Measurements from ENCODE around the gene FUNDC2.

Gene FUNDC2

DNA sequence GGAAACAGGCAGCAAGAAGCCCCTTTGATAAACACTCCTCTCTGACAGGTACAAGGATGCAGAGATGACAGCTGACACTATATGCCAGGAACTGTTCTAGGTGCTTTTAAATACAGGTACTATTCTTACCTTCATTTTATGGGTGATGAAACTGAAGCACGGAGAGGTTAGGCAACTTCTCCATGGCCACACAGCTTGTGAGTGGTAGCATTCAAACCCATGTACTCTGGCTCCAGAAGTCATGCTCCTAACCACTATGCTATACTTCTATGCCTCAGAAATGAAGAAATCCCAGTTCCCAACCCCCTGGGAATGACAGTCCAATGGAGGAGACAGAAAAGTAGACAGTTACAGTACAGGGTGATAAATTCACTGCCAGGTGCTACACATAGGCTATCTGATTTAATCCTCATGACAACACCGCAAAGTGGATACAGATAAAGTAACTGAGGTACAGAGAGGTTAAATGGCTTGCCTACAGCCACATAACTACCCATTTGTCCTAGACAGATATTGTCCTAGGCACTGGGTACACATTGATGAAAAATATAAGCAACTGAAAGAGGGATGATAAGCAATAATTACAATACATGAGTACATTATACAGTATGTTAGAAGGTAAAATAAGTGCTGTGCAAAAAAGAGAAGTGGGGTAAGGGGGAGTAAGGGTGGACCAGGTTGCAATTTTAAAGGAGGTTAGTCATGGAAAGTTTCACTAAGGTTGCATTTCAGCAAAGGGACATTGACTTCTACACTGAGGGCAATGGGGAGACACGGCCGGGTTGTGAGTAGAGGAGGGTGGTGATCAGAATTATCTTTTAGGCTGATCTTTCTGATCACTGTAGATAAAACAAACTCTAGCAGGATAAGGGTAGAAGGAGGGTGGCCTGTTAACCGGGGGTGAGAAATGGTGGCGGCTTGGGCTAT is 2.5 kb upstream of the FUNDC2 start:
- DNase-seq (ENCODE audit: low read depth), result no peak

DNA sequence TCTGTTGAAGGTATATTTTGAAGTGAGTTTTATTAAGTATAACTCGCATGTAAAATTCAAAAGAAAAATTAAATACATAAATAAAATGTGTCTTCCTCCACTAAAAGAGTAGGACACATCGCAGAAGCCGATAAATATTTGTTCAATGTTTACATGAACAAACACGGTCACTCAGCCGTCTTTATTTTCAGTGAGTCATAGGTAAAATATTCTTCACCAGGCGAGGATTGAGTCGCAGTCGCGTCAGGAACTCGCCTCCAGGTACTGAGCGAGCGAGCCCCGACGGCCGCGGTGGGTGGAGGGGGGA is 271 bp upstream of the FUNDC2 start:
- no peak for DNase-seq (ENCODE audit: low read depth)

DNA sequence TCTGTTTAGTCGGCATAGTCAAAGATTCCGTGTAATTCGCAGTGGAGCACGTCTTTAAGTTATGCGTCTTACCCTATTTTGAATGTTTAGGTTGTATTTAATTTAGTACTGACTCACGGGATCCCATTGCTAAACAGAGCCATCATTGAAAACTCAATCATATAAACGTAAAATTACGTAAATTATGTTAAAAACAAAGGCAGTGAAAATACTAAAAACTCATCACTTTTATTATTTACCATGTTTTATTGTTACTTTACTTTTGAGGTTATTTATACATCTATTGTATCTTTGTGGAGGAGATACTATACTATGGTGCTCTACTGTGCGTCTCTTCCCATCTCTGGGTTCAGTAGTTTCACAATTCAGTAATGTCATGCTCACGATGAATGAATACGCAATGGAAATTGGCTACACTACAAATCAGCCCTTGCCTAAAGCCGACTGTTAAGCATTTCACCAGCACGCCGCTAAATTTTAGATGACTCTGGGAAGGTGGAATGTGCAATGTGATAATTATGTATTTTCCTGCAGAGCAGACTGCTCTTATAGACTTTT is 944 bp downstream of the FUNDC2 start:
- DNase-seq (ENCODE audit: low read depth), result peak; percentile 85

DNA sequence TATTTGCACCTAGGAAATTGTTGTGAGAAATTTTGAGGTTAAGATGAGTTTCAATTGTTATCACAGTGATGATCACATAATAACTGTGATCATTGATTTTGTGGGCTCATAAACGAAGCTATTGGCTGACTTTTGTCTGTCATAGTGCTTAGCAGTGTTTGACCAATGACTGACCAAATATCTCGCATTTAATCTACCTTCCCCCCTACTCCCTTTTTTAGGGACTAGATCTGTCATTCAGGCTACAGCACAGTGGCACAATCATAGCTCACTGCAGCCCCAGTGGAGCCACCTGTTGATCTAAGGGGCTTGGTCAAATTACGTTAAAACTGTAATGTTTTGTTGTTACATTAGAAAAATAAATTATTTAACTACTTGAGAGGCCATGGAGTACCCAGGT is 1.5 kb downstream of the FUNDC2 start:
- no peak for DNase-seq (ENCODE audit: low read depth)

DNA sequence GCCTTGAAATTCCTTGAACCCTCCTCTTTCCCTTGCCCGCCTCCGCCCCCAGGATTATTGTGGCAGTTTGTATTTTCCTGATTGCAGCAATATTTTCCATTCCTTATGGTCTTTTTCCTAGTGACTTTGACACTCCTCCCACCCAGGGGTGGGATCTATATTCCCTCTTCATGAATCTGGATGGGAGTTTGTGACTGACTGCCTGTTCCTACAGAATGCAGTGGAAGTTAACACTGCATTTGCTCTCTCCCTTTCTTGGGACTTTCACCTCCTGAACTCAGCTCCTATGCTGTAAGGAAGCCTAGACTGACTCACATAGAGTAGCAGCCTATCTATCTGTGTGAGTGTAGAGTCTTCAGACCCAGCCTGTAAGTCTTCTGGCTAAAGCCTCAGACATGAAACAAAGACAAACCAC is 2.2 kb downstream of the FUNDC2 start:
- DNase-seq (ENCODE audit: low read depth), result peak; percentile 72

DNA sequence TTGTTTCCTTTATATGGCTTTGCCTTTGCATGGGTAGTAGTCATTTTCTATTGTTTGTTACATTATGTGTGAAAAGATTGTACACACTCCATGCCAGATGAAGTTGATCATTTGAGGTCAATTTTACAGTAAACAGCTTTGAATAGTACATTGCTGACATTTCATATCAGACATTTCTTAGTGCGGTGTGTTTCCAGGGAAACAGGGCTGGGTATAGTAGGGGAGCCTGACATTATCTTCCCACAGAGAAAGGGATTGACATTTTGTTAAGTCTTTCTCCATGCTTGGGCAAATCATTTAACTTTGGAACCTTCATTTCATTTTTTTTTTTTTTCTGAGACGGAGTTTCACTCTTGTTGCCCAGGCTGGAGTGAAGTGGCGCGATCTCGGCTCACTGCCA is 5.0 kb downstream of the FUNDC2 start:
- peak; percentile 5 for DNase-seq (ENCODE audit: low read depth)

DNA sequence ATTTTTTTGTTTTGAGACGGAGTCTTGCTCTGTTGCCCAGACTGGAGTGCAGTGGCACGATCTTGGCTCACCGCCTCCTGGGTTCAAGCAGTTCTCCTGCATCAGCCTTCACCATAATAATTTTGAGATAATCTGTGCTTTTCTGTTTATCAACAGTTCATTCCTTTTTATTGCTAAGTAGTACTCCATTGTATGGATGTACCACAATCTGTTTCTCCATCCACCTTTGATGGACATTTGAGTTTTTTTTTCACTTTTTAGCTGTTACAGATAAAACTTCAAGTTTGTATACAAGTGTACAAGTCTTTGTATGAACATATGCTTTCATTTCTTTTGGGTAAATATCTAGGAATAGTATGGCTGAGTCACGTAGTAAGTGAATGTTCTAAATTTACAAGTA is 9.0 kb downstream of the FUNDC2 start:
- no peak for DNase-seq (ENCODE audit: low read depth)

DNA sequence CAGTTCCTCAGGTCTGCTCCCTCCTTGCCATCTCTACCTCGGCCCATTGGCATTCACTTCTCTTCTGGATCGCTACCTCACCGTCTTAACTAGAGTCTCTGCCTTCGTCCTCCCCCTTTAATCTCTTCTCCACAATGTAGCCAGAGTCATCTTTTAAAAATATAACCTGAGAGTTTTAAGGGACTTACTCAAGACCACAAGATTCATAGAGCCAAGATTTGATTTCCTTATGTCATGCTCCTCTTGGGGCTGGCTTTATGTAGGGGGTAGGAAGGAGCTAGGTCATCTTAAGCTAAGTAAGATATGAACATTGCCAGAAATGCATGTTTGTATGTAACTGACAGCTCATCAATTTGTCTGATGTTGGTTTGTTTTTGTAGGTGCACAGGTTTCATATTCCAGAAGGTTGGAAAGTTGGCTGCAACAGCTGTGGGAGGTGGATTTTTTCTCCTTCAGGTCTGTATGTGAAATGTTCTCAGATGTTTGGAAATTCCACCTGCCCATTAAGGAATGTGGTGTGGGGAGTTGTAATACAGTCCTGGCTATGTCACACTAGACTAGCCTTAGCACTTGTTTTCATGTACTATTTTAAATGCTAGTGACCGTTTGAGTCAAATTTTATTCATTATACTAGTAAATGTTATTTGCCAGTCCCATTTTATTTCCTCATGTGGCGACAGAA is 19.6 kb downstream of the FUNDC2 start:
- no peak for DNase-seq (ENCODE audit: low read depth)

DNA sequence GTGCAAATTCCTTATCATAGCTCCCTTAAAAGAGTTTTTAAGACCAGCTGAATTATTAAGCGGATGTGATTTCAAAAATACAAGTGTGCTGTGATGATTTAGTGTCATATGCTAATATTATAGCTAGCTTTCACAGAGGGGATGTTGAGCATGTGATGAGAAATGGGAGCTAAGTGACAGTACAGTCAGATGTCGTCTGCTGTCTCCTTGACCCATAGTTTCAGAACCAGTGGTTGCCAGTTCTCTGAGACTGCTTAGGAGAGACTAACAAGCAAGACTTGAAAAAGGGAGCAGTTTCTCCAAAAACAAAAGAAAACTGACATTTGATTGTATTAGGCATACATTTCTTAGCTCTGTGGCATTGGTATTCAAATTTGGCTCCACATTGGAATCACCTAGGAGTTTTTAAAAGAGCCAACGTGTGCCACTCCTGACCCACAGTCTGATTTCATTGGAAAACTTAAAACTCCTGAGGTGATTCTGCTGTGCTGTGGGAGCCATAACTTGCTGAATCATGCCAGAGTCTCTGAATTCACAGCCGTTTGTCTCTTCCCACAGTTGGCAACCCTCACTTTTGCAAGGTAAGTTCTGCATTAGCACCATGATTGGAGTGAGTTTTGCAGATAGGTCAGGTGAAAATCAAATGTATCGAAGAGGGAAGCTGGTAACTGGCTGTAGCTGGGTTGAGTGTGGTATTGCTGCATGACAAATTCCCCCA is 20.3 kb downstream of the FUNDC2 start:
- no peak for DNase-seq (ENCODE audit: low read depth)

DNA sequence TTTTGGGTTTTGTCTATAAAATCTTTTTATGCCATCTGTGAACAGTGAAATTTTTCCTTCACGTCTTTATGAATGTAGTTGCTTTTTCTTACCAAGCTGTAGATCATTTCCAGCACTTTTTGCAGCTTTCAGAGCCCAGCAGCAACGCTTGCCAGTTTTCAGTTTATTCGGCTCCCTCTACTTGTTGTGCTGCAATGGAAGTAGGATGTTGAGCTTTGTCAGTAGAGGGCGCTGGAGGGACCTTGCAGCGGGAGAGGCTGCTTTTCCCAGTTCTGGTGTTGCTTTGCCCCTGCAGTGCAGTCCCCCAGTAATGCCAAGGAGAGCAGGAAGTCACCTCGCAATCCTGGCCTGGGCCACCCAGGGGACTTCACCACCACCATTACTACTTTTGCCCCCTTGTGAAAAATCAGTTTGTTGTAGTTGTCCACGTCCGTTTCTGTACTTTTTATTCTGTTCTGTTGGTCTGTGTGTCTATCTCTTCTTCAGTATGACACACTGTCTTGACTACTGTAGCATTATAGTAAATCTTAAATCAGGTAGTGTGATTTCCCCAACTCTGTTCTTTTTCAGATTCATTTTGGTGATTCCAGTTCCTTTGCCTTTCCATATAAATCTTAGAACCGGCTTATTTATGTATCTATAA is 22.5 kb downstream of the FUNDC2 start:
- DNase-seq (ENCODE audit: low read depth), result peak; percentile 67

DNA sequence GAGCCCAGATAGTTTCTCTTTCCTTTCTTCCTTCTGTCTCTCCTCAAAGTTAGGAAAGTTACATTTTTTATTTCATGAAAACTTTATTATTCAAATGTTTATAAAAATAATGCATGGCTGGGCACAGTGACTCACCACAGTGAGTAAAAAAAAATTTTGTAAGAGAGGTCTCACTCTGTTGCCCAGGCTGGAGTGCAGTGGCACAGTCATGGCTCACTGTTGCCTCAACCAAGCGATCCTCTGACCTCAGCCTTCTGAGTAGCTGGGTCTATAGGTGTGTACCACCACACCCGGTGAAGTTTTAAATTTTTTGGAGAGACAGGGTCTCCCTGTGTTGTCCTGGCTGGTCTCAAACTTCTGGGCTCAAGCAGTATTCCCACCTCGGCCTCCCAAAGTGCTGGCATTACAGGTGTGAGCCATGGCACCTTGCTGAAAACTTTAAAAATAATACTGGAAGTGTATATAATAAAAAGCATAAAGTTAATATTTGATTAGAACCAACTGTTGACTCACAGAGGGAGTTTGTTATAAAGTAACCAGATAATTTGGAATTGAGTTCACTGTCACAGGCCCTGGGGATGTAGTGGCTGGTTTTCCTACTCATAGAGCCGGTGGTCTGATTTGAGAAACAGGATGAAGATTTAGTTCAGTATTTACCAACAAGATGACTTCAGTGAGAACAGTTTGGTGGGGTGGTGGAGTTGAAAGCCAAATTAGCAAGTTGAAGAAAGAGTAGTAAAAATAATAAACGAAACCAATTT is 26.3 kb downstream of the FUNDC2 start:
- DNase-seq (ENCODE audit: low read depth), result no peak

DNA sequence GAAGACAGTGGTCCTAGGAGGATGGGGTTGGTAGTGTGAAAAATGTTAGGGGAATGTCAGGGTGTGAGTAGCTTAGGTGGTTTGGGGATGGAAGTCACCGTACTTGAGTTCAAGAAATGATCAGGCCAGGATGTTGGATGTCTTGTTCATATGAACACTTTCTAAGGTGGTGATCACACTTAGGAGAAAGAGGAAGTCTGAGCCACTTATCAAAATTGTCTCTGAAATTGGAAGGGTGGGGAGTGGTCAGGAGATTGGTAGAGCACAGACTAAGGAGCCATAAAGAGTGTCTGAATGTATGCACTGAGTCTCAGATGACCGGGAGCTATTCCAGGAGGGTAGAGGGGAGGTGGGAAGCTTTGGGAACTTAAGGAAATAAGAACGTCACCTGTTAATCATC is 27.0 kb downstream of the FUNDC2 start:
- DNase-seq (ENCODE audit: low read depth), result no peak

DNA sequence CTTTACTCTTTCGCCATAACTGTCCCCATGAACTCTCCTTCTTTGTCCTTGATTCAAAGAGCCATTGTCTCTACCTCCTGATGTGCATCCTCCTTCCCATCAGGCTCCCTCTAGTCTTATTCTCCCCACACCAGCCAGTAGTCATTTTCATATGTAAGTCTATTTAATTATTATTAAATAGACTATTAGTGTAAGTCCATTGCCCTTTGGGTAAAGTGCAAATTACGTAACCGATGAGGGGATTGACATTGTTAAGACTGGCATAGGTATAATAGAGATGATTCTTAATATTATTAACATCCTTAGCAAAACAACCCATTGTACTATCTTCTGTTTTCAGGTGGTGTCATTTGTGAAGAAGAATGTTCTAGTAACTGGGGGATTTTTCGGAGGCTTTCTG is 27.6 kb downstream of the FUNDC2 start:
- DNase-seq (ENCODE audit: low read depth), result no peak

DNA sequence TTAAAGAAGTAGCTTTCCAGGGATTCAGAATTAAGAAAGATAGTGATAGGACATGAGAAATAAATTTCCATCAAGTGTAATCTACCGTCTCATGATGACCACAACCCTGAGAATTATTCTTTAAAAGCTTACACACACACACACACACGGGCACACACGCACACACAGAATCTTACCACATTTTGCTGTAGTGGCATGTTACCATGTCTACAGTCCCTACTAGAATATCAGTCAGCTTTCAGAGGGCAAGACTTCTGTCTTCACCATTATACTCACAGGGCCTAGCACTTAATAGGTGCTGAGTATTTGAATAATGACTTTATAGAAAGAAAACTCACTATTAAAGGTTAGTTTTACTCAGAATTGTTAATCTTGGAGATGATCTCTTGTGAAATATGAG is 28.9 kb downstream of the FUNDC2 start:
- no peak for DNase-seq (ENCODE audit: low read depth)

DNA sequence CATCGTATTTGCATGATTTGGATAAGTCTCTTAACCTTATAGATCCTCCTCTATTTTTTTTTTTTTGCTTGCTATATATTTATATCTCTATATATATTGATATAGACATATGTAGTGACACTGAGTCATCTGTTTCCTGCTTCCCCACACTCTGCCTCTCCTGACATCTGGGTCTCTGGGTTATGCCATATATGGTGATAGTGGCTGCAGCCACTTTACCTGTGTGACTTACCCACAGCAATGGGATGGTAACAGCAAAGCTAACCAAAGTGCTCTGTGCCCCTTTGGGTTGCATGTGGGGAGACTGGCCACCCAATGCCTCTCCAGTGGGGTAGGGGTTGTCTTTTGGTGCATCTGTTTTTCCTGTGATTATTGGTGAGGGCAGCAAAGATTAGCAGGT is 29.8 kb downstream of the FUNDC2 start:
- no peak for DNase-seq (ENCODE audit: low read depth)

DNA sequence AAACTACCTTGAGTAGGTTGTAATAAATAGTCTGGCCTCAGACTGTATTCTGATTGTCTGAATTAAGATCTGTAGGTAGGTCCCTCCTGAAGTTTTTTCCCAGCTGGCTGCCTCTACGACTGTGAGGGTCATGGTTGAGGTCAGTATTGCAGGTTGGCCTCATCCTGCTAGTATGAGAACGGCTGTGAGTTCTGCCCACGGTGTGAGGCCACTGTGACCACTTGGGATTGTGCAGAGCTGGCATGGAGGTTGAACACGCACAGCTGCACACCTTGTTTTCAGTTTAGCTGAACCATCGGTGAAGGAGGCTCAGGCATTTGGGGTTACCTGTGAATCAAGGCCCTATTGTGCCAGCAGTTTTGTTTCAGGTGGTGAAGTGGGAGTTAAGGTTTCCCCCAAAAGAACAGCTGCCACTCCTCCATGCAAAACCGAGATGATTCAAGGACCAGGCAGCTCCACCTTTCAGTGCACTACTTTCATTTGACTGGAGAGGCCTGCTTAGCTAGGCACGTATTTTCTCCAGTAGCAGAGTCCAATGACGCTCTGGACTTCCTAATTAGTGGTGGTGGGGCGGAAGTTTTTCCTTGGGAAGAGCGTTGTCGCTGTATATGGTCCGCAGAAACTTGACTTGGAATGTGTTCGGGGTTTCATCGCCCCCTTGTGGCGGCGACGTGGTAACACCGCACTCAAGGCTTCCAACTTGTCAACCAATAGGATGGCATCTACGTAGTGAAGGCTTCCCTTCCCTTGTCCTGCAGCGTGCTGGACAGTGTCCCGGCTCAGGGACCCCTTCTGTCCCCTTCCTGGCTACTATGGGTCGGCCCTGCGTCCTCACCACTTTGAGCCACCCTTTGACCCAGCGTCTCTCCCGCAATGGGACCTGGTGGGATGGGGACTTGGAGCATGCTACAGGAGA is 30.5 kb downstream of the FUNDC2 start:
- DNase-seq (ENCODE audit: low read depth), result peak; percentile 67

DNA sequence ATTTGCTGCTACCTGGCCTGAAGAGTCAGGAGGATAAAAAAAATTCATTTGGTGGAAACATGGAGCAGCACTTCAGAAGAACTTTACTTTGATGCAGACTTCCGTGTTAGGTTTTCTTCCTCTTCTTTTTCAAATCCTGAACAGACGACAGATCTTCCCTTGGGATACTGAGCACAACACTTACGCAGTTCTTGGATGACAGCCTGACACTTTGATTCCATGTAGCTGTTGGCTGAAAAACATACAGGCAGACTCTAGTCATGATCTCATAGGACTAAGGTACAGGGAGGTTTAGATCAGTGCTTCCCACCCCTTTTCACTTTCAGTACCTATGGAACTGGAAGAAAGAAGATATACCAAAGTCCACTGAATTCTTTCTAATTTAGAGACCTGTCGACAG is 35.1 kb downstream of the FUNDC2 start:
- DNase-seq (ENCODE audit: low read depth), result no peak

DNA sequence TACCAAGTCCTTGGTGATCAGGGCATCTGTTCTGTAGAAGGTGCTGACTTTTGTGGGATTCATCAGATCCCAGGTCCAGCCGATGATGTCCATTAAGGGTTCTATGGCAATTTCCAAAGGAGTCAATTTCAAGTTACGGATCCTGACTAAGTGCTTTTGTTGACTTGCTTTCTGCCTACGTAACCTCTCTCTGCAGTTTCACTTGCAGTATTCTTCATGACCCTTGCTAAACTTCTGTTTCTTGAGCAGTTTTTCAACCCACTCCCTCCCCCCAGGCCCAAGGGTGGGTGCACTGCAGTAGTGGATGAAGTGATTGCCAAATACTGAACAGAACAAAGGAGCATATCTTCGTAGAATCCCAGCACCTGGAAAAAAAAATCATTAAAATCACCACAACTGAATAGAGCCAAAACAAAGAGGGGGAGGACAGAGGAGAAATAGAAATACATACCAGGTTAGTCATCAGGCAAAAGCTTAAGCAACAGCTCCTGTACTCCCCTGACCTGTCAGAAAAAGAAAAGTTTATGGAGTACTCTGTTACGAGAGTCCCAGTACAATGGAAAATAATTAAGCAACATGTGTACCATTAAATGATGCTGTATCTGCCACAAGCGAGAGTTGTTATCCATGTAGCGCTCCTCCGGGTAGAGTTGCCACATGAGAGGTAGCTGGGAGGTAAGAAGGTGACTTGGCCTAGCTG is 38.5 kb downstream of the FUNDC2 start:
- peak; percentile 72 for DNase-seq (ENCODE audit: low read depth)

DNA sequence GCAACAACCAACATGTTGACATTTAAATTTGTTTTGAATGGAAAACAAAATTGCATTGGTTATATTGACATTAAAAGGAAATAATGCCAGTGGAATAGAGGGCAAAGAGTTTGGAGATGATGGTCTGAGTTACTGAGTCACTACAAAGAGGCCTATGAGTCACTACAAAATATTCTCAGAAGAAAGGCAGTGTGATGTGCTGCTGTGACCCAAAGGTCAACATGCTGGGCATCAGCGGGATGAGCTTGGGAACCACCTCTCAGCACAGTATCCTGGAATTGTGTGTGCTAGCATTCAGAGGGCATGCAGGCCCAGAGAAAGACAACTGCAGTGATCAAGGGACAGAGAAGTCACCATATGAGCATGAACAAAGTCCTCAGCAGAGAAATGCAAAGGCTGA is 41.5 kb downstream of the FUNDC2 start:
- DNase-seq (ENCODE audit: low read depth), result peak; percentile 61

DNA sequence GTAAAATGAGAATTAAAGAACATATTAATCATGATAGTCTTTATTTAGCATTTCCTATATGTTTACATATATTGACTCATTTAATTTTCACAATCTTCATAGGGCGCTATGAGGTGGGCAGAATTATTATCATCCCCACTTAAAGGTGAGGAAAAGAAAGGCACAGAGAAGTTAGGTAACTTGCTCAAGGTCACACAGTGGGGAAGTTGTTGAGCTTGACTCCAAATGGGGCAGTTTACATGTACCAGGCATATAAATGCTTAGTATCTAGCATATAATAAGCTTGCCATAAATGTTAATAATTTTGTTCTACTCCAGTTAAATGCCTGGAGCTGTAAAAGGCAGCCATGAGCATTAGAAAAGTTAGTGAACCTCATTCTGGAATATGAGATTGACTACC is 42.8 kb downstream of the FUNDC2 start:
- no peak for DNase-seq (ENCODE audit: low read depth)

Measured in iris pigment epithelial cell (primary cell).